GM23338 (cell line): ENCODE data around the gene ACTR10. TPM values are rescaled to one million over a fixed set of nuclear protein-coding genes. Genes with fewer than 3 reads are reported as not detected.
A peak's percentile ranks its signal among the peaks of the same experiment; 100 is the strongest.

Experiments
- ATAC-seq: fragments of 200-7000 bp; cut with Tn5 transposase; 3 replicates; pipeline ENCODE4 v1.9.1; 2020
- DNase-seq: peaks from one replicate; pipeline ENCODE4 v3.0.0-alpha.2; 2015; ENCODE audit warnings: low spot score
- H2AFZ ChIP-seq: fragments of 200-600 bp; sonication (generic); 2 replicates; pipeline ENCODE4 v1.8.0; 2016; ENCODE audit warnings: antibody characterized with exemption, mild to moderate bottlenecking, moderate library complexity
- H3F3A ChIP-seq: fragments of 200-600 bp; sonication (generic); replicated peaks from 2 replicates; pipeline ENCODE4 v1.8.0; 2017; ENCODE audit warnings: antibody characterized with exemption, mixed run types, low read depth
- H3K27ac ChIP-seq: fragments of 200-600 bp; sonication (generic); 2 replicates; pipeline ENCODE4 v1.6.1; 2016; ENCODE audit warnings: low read depth
- H3K27me3 ChIP-seq: fragments of 200-600 bp; sonication (generic); 2 replicates; pipeline ENCODE4 v1.8.0; 2016; ENCODE audit warnings: mild to moderate bottlenecking, mixed run types, moderate library complexity; ENCODE audit not compliant: insufficient read depth
- H3K36me3 ChIP-seq: fragments of 200-600 bp; sonication (generic); 2 replicates; pipeline ENCODE4 v1.8.0; 2016; ENCODE audit warnings: mild to moderate bottlenecking; ENCODE audit not compliant: insufficient read depth
- H3K4me1 ChIP-seq: fragments of 200-600 bp; sonication (generic); 2 replicates; pipeline ENCODE4 v1.8.0; 2016; ENCODE audit warnings: mild to moderate bottlenecking, moderate library complexity; ENCODE audit not compliant: insufficient read depth
- H3K4me2 ChIP-seq: fragments of 200-600 bp; sonication (generic); 2 replicates; pipeline ENCODE4 v1.7.1; 2017; ENCODE audit warnings: mixed run types
- H3K4me3 ChIP-seq: fragments of 200-600 bp; sonication (generic); 2 replicates; pipeline ENCODE4 v1.6.1; 2016; ENCODE audit warnings: mixed run types
- H3K79me2 ChIP-seq: fragments of 200-600 bp; sonication (generic); replicated peaks from 2 replicates; pipeline ENCODE4 v1.8.0; 2017; ENCODE audit warnings: mild to moderate bottlenecking; ENCODE audit not compliant: insufficient read depth
- H3K9me2 ChIP-seq: fragments of 200-600 bp; sonication (generic); 2 replicates; pipeline ENCODE4 v1.8.0; 2017; ENCODE audit not compliant: insufficient read depth
- H4K20me1 ChIP-seq: fragments of 200-600 bp; sonication (generic); replicated peaks from 2 replicates; pipeline ENCODE4 v1.8.0; 2017; ENCODE audit warnings: mild to moderate bottlenecking; ENCODE audit not compliant: insufficient read depth
- H3K27ac Mint-ChIP-seq: 2 replicates; pipeline ENCODE4 v1.8.0; 2020; ENCODE audit warnings: inconsistent platforms, mild to moderate bottlenecking, moderate library complexity, mixed read lengths
- H3K27me3 Mint-ChIP-seq: 3 replicates; pipeline ENCODE4 v1.8.0; 2022; ENCODE audit warnings: low read depth, mild to moderate bottlenecking, moderate library complexity, mixed read lengths, inconsistent platforms; ENCODE audit not compliant: insufficient read depth, poor library complexity
- H3K36me3 Mint-ChIP-seq: 3 replicates; pipeline ENCODE4 v1.8.0; 2021; ENCODE audit warnings: low read depth, mild to moderate bottlenecking, inconsistent platforms, moderate library complexity, mixed read lengths
- H3K4me1 Mint-ChIP-seq: 3 replicates; pipeline ENCODE4 v1.8.0; 2020; ENCODE audit warnings: mild to moderate bottlenecking, inconsistent platforms, mixed read lengths
- H3K4me3 Mint-ChIP-seq: 3 replicates; pipeline ENCODE4 v1.8.0; 2021; ENCODE audit warnings: moderate library complexity, mild to moderate bottlenecking, inconsistent platforms, mixed read lengths
- H3K9me3 Mint-ChIP-seq: 3 replicates; pipeline ENCODE4 v1.8.0; 2020; ENCODE audit warnings: moderate library complexity, mild to moderate bottlenecking, inconsistent platforms, mixed read lengths
- CREB1 ChIP-seq: fragments of 250-450 bp; sonication (Bioruptor Pico); IDR thresholded peaks from 2 replicates; pipeline ENCODE4 v1.5.0; 2020; ENCODE audit warnings: low read depth, mild to moderate bottlenecking, moderate library complexity
- EZH2 ChIP-seq: fragments of 200-600 bp; sonication (generic); IDR thresholded peaks from one replicate; pipeline ENCODE4 v1.8.0; 2017; ENCODE audit warnings: antibody characterized with exemption, mild to moderate bottlenecking, low read depth; ENCODE audit not compliant: unreplicated experiment
- NANOG ChIP-seq: IDR thresholded peaks from 2 replicates; pipeline ENCODE4 v1.6.1; 2016; ENCODE audit warnings: antibody characterized with exemption, borderline replicate concordance
- POLR2AphosphoS5 ChIP-seq: IDR thresholded peaks from 2 replicates; pipeline ENCODE4 v1.6.1; 2016; ENCODE audit warnings: antibody characterized with exemption, low read depth
- ZNF114 ChIP-seq: fragments of 250-450 bp; sonication (Bioruptor Pico); IDR thresholded peaks from 2 replicates; pipeline ENCODE4 v1.5.0; 2020; ENCODE audit warnings: mild to moderate bottlenecking, moderate library complexity
- ZNF331 ChIP-seq: fragments of 250-450 bp; sonication (Bioruptor Pico); IDR thresholded peaks from 2 replicates; pipeline ENCODE4 v1.5.0; 2020; ENCODE audit warnings: low read depth, mild to moderate bottlenecking, moderate library complexity
- polyA plus RNA-seq: library from polyadenylated mRNA; unstranded; fragments of >200 nt; fragmentation: Nextera tagmentation; extraction: Ambion mirVana; gene quantifications from 2 replicates; pipeline ENCODE4 v1.2.1, GENCODE V29; 2016
- total RNA-seq: library from RNA; depleted of rRNA; stranded (reverse); fragments of >200 nt; shearing (Covaris generic); gene quantifications from 2 replicates; pipeline ENCODE4 v1.2.3, GENCODE V29; 2014
- TF ChIP-seq, protein P1 (sequence below): IDR thresholded peaks from 2 replicates; pipeline ENCODE4 v1.6.1; 2016; ENCODE audit warnings: antibody characterized with exemption
- TF ChIP-seq, protein P2 (sequence below): IDR thresholded peaks from one replicate; pipeline ENCODE4 v1.6.1; 2018; ENCODE audit warnings: antibody characterized with exemption; ENCODE audit not compliant: unreplicated experiment

The ACTR10 gene
- total and polyA plus RNA-seq, 2 experiments from 2014 or later = 30.8 to 50.2 TPM

DNA sequence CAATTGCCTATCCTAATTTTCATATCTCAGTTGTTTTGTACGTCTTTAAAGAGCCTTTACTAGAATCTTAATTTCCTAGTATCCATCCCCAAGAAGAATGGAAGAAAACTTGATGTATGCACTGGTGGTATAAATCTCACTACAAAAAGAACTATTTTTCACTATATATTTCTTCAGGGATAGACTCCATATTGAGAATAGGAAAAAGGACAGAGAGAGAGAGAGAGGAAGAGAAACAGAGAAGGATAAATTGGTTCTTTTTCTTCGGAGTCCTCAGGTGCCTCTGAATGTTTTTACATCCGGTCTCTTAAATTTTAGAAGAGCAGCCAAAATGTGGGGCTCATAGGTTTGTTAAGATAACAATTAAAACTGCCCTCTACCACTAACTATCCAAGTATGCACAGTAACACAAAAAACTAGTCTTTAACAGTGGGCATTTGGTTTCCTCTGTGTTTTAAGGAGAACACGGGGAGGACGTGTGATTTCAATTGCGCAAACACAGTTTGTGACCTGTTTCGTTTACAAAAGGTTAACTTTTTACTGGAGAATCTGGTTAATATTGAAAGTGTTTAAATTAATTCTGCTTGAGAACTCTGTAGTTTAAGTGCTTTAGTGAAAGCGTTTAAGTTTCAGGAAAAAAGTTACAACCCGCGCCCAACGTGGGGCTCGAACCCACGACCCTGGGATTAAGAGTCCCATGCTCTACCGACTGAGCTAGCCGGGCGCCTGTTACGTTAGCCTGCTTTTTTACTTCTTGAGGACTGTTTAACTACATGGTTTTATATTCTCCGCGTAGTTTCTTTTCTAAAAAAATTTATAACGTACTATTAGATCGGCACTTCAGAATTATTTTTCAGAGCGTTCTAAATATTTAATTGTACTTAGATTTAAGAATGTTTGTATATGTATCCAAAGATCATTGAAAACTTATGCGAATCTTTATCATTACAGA, 39.6 kb downstream of the ACTR10 start (continued):
- no peak for TF ChIP-seq ZNF331 (CRISPR knock-in tag)
- TF ChIP-seq, protein P1, sequence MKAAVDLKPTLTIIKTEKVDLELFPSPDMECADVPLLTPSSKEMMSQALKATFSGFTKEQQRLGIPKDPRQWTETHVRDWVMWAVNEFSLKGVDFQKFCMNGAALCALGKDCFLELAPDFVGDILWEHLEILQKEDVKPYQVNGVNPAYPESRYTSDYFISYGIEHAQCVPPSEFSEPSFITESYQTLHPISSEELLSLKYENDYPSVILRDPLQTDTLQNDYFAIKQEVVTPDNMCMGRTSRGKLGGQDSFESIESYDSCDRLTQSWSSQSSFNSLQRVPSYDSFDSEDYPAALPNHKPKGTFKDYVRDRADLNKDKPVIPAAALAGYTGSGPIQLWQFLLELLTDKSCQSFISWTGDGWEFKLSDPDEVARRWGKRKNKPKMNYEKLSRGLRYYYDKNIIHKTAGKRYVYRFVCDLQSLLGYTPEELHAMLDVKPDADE = no peak

DNA sequence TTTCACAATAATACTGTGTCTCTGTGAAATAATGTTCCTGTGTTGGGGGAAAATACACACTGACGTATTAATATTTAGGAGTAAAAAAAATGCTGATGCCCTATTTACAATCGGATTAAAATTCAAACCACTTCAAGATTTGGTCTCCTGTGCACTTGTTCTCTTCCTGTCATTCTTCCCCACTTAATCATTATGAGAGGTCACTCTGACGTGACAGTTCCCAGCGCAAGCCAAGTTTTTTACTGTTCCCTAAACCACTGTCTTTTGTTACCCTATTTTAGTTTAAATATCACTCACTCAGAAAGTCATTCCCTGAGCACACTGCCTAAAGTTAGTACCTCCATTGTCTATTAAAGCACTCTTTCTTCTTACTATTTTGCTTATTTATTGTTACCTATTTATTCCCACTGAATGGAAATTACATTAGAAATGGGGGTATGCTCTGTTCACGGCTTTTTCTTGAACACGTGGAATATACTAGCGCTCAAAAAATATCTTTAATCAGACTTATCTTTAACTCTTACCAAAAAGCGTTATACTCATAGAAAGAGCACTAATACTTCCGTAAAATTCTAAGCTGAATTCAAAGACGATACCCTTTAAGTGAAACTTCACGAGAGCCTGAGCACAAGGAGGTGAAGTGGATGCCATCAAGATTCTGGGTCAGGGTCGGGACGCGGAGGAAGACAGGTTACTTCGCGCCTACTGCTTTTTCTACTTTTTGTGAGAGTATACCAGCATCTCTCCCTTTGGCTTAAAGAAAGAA, 44.0 kb downstream of the ACTR10 start:
- Mint-ChIP-seq H3K27me3 (peaks cover 12% of the 10 kb centered on the region), H3K4me3 (peak overlapping the region; percentile 93), H3K4me1 (peaks cover 16% of the 10 kb centered on the region), H3K27ac (peak overlapping the region; percentile 88), H3K9me3 (peaks cover 2% of the 10 kb centered on the region; the same call in 2 of the 3 replicates), H3K36me3 (peaks cover 15% of the 10 kb centered on the region)
- H3K9me2 ChIP-seq = no peaks in the 10 kb centered on the region
- peaks cover 16% of the 10 kb centered on the region for H3K4me1 ChIP-seq
- H3K4me3 ChIP-seq = peak overlapping the region; percentile 65
- peak; percentile 29 for ATAC-seq
- H3K27ac ChIP-seq = no peak overlapping the region
- TF ChIP-seq, protein P2, sequence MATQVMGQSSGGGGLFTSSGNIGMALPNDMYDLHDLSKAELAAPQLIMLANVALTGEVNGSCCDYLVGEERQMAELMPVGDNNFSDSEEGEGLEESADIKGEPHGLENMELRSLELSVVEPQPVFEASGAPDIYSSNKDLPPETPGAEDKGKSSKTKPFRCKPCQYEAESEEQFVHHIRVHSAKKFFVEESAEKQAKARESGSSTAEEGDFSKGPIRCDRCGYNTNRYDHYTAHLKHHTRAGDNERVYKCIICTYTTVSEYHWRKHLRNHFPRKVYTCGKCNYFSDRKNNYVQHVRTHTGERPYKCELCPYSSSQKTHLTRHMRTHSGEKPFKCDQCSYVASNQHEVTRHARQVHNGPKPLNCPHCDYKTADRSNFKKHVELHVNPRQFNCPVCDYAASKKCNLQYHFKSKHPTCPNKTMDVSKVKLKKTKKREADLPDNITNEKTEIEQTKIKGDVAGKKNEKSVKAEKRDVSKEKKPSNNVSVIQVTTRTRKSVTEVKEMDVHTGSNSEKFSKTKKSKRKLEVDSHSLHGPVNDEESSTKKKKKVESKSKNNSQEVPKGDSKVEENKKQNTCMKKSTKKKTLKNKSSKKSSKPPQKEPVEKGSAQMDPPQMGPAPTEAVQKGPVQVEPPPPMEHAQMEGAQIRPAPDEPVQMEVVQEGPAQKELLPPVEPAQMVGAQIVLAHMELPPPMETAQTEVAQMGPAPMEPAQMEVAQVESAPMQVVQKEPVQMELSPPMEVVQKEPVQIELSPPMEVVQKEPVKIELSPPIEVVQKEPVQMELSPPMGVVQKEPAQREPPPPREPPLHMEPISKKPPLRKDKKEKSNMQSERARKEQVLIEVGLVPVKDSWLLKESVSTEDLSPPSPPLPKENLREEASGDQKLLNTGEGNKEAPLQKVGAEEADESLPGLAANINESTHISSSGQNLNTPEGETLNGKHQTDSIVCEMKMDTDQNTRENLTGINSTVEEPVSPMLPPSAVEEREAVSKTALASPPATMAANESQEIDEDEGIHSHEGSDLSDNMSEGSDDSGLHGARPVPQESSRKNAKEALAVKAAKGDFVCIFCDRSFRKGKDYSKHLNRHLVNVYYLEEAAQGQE = no peak
- no peak for TF ChIP-seq ZNF114 (CRISPR knock-in tag)
- TF ChIP-seq ZNF331 (CRISPR knock-in tag) = no peak
- no peak for TF ChIP-seq EZH2
- no peak for TF ChIP-seq NANOG
- no peak for TF ChIP-seq CREB1 (CRISPR knock-in tag)
- no peak for TF ChIP-seq POLR2AphosphoS5
- no peaks in the 10 kb centered on the region for H3F3A ChIP-seq
- peaks cover 17% of the 10 kb centered on the region for H4K20me1 ChIP-seq
- peak overlapping the region; percentile 76 for H3K4me2 ChIP-seq
- H3K36me3 ChIP-seq = no peaks in the 10 kb centered on the region
- DNase-seq = no peak
- no peaks in the 10 kb centered on the region for H3K27me3 ChIP-seq
- H3K79me2 ChIP-seq = peaks cover 42% of the 10 kb centered on the region
- H2AFZ ChIP-seq = peak overlapping the region; percentile 16
